Measurements from ENCODE around the gene DIPK1A.
"Not testable (repeated sequence)": the region's sequence is repeated elsewhere in the genome, so short reads cannot be mapped to it uniquely, and the experiment has no call there.

Gene DIPK1A

DNA sequence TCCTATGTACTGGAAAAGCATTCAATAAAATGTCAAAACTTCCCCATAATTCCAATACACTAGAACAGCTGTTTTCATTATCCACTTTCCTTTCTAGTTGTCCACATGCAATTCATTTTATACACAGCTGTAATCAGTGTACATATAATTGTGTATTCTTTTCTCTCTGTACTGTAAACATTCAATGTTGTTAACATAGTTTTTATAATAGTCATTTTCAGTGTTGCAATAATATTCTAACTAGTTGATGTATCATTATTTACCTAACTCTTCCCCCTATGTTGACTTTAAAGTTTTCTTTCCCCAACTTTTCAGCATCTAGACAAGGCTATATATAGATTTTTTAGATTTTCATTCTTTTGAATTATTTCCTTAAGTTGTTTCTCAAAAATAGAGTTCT, 44.4 kb downstream of the DIPK1A start:
- DNase-seq = no peak

DNA sequence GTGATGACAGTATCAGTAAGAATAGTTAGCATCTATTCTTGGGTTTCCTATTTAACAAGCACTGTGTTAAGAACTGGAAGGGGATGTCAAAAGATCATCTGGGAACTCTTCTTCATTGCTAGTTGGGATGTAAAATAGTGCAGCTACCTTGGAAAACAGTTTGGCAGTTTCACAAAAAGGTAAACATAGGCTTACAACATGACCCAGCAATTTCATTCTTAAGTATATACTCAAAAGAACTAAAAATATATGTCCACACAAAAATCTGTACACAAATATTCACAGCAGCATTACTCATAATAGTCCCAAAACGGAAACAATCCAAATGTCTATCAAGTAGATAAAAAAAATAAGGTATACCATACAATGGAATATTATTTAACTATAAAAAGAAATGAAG, 45.7 kb downstream of the DIPK1A start:
- DNase-seq = no peak

DNA sequence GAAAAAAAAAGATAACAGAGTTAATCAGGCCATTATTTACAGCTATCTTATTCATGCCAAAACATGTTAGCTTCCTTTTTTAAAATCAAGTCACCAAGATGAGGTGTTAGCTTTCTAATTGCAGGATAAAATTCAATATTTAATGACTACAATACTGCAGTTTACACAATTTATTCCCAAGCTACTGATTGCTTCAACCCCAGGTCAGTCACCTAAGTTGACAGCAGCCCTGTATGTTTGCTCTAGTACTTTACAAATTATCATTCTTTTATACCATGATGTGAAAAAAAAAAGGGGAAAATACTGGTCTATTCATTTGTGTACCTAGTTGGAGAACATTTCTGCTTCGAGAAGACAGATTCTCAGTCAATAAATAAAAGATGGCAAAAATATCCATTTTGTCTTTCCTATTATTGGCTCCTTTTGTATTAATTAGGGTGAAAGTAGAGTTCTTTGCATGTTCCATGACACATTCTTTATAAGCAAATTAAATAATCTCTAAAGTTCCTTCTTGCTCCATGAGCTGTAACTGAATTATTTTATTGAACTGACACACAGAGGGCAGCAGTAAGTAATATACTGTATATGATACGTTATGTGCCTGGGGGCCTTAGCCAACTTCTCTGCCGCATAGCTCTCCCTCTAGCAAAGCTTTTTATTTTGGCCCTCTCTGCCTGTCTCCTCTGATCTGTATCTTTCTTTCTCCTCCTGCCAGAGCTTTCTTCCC, 48.0 kb downstream of the DIPK1A start:
- DNase-seq = no peak

DNA sequence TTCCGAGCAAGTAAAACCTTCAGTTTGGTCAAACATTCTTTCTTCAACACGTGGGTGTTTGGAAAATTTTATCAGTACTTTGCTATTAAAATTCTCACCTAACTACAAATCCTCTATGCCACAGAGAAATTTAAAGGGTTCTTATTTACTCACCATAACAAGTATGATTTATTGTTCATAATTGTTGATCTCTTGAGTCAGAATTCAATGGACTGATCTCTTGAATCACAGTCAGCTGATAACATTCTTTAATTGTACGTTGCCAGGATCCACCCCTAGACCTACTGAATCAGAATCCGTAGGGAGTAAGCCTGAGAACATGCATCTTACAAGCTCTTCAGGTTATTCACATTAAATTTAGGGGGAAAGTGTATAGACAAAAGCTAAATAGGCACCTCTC, 51.2 kb downstream of the DIPK1A start:
- DNase-seq = no peak

DNA sequence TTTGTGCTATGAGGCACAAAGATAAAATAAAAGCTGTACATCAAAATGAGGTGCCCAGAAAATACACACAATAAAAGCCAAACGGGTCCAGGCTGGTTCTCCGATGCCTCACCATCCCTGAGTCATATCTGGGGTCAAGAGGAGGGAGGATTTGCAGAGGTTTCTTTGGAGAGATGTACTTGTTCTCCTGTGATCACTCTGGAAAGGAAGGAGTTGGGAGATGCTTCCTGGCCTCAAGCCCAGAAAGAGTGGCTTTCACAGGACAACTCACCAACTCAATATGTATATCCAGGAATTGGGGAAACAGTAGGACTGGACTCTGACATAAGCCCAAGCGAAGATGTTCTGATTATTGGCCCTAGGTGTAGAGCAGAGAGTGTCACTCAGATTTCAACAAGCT, 51.9 kb downstream of the DIPK1A start:
- no peak for DNase-seq

DNA sequence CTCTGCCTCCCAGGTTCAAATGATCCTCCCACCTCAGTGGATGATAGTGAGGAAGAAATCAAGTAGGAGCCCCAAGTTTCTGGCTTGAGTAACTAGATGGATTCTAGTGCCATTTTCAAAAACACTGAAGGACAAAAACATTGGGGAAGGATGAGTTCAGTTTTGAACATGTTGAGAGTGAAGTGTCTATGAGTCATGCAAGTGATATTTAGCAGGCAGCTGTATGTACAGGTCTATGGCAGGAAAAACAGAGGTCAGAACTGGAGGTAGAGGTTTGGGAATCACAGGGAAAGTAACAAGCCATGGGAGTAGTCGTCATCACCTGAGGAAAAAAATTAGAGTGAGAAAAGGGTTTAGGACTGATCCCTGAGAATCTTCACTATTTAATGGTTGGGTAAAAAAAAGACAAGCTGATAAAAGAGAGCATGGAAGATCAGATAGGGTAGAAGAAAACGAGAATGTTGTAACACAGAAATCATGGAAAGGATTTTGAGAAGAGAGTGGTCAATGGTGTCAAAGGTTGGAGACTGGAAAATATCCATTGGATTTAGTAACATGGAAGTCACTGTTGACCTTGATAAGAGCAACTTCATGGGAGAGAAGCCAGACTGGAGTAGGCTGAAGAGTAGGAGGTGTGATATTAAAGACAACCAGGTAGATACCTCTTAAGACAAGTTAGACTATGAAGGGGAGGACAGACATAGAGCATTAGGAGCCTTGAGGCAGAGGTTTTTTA, 53.1 kb downstream of the DIPK1A start:
- no peak for DNase-seq

DNA sequence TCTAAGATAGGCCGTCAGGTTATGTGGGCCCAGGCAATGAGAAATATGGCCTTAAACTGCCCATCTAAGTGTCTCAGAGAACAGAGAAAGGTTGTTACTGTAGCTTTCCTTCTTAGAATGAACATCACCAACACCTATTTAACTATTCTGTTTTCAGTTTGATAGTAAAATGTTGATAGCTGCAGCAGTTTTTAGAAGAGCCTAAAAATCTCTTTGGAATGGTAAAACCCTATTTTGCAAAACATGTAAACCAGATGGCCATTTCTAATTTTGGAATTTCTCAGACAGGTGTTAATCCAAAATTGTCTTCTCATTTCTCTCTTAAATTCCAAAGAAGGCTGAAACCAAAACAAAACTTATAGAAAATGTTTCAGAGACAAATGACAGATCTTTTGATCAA, 57.5 kb downstream of the DIPK1A start:
- DNase-seq = no peak

DNA sequence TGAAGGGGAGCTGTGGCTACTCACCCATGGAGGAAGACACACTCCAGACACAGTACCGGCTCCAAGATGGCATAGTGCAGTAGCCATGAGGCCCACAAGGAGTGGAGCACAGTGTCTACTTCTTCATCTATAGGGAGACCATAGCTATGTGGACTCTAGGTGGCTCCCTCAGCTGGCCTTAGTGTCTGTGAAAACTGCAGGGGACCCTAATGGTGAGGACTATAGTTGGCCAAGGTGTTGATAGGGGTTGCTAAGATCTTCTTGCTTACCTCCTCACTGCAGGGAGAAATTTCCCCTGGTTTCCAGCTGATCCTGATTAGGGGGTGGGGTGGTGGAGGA, 58.9 kb downstream of the DIPK1A start:
- peak in 1 of 2 experiments; percentile 2 for DNase-seq

DNA sequence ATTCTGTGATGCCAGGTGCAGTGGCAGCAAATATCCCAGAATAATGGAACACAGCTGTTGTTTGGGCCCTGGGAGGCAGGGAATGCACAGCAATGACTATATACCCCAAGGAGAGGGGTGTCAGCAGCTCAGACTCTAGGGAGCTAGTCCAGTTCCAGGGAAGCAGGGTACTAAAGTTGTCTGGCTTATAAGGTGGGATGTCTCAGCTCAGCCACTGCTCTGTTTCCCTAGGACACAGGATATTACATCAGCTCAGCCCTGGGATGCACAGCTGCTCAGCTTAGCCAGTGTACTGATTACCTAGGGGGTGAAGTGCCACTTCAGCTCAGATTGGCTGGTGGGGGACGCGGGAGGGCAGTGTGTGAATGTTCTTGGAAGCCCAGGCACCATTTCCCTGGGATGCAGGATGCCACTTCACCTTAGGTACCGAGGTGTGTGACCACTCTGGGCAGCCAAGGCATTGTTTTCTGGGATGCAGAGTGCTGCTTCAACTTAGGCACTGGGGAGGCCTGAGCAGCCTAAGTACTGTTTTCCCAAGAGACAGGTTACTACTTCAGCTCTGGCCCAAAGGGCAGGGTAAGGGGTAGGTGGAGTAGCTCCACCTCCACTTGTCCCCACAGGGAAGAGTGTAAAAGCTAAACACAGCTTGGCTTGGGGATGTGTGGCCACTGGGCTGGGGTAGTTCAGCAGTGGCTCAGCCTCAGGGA, 59.4 kb downstream of the DIPK1A start:
- peak; percentile 83 to 93 for DNase-seq

DNA sequence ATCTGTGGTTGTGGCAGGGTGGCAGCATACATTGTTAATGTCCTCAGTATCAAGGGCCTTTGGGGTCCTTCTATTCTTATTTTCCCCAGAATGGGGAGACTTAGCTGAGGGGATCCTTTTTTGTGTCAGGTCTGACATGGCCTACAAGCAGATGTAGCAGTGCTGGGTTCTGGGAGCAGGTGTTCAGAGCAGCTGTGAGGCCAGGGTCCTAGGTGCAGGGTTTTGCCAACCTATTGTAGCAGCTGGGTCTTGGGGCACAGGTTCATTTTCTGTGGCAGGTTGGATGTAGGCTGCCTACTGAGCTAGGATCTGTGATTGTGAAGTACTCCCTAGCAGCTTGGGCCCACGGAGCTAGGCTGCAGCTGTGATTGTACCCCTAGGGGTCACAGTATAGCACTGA, 60.1 kb downstream of the DIPK1A start:
- DNase-seq = peak in 1 of 2 experiments; percentile 14

DNA sequence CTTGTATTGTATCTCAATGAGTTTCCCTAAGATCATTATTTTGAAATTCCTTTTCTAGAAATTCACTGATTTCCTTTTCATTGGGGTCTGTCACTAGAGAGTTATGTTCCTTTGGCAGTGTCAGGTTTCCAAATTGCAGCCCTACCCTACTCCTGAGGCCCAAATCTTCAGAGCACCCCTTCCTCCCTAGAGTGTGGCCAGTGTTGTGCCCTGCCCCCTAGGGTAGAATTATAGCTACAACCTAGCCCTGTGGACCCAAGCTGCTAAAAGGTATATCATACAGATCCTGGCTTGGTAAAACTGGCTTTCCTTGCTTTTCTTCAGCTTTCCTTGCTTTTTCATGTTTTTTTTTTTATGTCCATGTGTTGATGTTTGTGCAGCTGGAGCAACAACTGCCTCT, 60.7 kb downstream of the DIPK1A start:
- DNase-seq = no peak

DNA sequence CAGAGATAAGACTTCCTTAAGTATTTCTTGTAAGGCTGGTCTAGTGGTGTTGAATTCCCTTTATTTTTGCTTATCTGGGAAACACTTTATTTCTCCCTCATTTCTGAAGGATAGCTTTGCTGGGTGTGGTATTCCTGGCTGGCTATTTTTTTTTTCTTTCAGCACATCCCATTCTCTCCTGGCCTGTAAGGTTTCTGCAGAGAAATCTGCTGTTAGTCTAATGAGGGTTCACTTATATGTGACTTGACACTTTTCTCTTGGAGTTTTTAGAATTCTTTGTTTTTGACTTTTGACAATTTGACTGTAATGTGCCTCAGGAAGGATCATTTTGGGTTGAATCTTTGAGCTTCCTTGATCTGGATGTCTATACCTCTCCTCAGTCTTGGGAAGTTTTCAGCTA, 61.5 kb downstream of the DIPK1A start:
- no peak for DNase-seq

DNA sequence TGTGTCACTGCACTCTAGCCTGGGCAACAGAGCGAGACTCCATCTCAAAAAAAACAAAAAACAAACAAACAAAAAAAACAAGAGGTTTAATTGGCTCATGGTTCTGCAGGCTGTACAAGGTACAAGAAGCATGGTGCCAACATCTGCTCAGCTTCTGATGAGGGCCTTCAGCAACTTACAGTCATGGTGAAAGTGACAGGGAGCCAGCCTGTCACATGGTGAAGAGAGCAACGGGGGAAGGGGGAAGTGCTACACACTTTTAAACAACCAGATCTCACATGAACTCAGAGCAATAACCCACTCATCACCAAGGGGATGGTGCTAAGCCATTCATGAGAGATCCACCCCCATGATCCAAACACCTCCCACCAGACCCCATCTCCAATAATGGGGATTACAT, 63.2 kb downstream of the DIPK1A start:
- DNase-seq = not testable (repeated sequence)

DNA sequence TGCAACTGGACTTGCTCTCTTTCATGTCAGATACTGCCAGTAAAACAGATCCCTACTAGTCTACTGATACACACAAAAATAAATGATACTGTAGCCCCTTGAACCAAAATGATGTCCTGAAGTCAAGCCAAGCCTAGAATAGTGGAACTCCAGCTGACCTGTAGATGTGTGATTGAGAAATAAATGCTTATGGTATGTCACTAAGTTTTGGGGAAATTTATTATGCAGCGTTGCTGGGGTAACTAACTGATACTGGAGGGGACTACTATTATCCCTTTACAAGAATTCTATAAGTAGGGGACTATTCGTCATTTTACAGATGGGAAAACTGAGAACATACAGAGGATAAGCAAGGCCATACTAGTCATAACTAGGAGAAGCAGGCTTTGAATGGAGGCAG, 73.8 kb downstream of the DIPK1A start:
- DNase-seq = no peak

DNA sequence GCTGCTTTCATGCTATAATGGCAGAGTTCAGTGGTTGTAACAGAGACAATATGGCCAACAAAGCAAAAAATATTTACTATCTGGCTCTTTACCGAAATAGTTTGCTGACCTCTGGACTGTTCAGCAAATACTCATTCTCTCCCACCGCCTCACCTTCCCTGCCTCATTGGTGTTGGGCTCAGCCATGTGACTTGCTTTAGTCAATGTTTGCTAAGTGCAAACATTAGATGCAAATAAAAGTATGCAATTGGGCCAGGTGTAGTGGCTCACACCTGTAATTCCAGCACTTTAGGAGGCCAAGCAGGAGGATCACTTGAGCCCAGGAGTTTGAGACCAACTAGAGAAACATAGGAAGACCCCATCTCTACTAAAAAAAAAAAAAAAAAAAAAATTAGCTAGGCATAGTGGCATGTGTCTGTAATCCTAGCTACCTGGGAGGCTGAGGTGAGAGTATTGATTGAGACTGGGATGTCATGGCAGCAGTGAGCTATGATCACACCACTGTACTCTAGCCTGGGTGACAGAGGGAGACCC, 74.3 kb downstream of the DIPK1A start:
- DNase-seq = no peak

DNA sequence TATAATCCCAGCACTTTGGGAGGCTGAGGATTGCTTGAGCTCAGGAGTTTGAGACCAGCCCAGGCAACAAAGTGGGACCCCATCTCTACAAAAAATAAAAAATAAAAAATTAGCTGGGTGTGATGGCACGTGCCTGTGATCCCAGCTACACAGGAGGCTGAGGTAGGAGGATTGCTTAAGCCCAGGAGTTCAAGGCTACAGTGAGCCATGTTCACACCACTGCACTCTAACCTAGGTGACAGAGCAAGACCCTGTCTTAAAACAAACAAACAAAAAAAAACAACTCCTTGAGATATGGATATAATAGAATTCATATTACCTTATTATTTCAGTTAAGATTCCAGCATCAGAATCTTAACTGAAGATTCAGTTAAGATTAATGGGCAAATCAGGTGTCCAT, 77.1 kb downstream of the DIPK1A start:
- DNase-seq = no peak

DNA sequence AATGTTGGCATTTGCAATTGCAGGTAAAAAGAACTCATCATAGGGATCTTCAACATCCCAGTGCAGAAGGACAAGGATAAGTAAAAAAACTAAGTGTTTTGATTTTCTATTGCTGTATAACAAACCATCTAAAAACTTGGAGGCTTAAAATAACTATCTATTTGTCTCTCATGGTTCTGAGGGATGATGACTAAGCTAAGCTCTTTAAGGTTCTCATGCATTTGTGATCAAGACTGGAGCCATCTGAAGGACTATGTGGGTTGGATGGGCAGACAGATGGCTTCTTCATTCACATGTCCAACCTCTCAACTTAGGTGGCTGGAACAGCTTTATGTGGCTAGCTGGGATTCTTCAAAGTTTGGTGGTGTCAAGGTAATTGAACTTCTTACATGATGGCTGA, 78.0 kb downstream of the DIPK1A start:
- no peak for DNase-seq

DNA sequence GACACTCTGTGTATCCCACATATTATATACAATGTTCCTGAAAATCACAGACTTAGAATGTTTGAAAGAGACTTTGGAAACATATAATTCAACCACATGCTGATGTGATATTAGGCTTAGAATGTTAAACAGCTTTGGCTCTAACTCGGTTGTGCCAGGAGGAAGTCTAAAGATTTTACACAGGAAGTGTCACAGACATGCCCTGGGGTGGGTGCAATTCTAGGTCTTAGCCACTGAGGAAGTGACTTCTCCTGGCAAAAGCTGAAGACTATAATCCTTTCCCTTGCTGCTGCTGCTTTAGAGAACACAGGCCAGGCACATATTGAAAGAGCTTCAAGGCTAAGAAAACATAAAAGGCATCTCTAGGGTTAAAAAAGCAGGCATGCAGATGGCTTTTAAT, 78.4 kb downstream of the DIPK1A start:
- DNase-seq = no peak

DNA sequence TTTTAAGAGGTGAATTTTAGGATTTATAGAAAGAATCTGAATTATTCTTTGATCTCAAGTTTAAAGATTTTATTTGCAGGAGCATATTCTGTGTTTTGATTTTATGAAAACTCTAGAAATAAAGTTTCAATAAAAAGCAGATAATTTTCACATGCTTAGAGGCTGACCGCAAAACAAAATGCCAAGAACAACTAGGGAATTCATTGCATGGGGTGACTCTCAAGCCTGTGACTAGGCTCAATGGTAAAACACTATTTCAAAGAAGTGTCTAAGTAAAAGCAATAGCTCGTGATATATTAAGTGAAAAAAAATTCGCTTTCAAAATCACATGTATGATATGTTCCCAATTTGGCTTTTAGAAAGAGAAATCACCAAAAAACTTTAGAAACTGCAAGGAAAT, 79.9 kb downstream of the DIPK1A start:
- no peak for DNase-seq

DNA sequence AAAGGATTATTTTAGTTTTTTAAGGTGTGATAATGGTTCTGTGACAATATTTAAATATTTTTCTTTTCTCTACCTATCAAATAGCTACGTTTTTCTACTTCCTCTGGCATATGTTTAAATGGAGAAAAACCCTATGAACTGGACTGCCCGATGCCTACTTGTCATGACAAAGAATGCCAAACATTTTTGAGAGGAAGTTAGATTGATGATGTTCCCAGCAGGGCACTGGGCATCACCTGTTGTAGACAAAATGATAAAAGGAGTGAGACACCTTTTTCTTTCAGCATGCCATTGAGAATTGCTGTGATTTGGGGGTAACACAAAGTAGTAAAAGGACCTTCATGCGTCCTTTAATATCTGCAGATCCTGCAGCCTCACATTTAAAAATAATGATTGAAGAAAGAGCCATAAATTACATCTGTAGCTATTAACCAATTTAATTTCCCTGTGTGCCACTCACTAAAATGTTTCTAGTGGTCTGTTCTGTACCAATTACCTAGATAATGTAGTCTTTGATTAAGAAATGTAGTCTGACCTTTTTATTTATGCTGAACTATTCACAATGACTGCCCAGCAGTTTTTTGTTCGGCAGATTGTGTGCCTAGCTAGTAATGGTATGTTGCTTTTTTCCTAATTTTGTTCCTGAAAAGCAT, 81.8 kb downstream of the DIPK1A start:
- DNase-seq = no peak

DNA sequence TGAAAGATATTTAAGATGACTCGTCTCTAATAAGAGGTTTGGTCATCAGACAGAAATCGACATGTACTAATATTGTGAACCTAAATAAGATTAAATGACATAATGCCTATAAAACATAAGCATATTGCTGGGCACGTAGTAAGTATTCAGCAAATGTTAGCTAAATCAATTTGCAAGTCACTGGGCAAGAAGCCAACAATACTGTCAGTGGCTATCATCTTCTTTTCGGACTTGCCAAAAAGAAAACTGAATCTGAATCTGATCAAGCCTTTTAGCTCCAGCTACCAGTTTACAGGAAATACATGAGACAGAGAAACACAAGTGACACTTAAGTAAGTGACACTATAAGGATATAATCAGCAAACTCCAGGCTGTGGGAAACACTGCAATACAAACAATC, 83.5 kb downstream of the DIPK1A start:
- peak; percentile 15 to 71 for DNase-seq

DNA sequence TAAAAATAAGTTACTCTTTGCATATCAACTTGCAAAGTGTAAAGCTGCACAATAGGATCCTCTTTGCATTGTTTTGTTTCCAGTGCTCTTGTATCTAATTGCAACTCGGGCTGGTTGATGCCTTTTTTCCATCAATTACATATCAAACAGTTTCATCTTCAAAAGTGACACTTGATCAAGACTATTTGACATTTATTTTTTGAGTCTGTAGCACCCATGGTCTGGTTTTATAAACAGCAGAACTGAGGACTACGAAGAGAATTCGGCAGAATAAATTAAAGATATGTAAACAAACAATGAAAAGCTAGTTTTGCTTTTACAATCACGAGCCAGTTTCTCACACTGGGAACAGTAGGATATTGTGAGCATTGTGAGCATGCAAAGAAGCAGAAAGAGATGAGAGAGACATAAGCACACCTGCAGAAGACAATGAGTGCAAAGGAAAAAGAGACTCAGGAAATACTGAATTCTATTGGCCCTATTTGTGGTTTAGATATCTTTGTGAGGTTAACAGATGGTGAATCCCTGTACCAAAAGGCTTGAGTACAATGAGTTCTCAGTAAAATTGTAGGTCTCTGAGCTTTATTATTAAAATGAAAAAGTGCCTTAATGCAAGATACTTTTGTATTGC, 84.1 kb downstream of the DIPK1A start:
- peak in 1 of 2 experiments; percentile 29 for DNase-seq

DNA sequence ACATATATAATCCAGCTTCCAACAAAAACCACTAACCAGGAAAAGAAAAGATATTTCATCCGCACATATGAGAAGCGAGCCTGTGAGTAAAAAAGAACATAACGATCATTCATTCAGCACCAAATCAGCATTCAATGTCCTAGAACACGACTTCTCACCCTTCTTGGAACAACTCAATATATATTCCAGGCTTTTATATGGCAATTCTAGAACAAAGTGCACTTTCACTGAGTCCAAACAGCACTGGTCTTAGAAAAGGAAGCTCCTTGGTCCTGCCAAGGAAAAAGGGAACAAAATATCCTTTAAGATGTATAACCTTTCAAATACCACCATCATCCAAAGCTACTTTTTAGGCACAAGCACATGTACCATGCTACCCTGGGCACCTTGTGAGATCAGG, 84.9 kb downstream of the DIPK1A start:
- DNase-seq = no peak
